ENCODE measurements around the gene G2E3. TPM values are rescaled to one million over a fixed set of nuclear protein-coding genes. Genes with fewer than 3 reads are reported as not detected.

G2E3 gene
- total RNA-seq, 2 donors from 2014 or later = 44.8 to 80.1 TPM

- TF ChIP-seq CTCF (conservative IDR thresholded peaks at IDR 0.05) = no peak
- peaks cover 77% of the 10 kb centered on the region for H3K4me1 Mint-ChIP-seq
- Histone ChIP-seq H3K9ac (ENCODE audit: extremely low read depth, low read length, poor library complexity, severe bottlenecking) (no peak overlapping the region), H3K4me3 (ENCODE audit: low read length) (no peak overlapping the region), H3K27ac (ENCODE audit: low read depth, low read length) (no peak overlapping the region), H3K9me3 (ENCODE audit: control insufficient read depth, low read length) (no peaks in the 10 kb centered on the region), H3K36me3 (ENCODE audit: control insufficient read depth, insufficient read depth, low read length) (no peaks in the 10 kb centered on the region), H3K27me3 (ENCODE audit: control insufficient read depth, insufficient read depth, low read length, poor library complexity, severe bottlenecking) (no peaks in the 10 kb centered on the region), H3K4me1 (ENCODE audit: control insufficient read depth, insufficient read depth, low read length) (no peaks in the 10 kb centered on the region)
- no peak for DNase-seq
- H3K27me3 Mint-ChIP-seq (ENCODE audit: insufficient read depth) = no peaks in the 10 kb centered on the region
- WGBS, 2 experiments (ENCODE audit: insufficient coverage in 1 of 2, insufficient read length in 1 of 2) = 93 to 100% methylated on average over 2 to 3 of the region's 3 CpGs
- H3K9me3 Mint-ChIP-seq = no peaks in the 10 kb centered on the region
- no peaks in the 10 kb centered on the region for H3K36me3 Mint-ChIP-seq (ENCODE audit: low read depth)
- H3K27ac Mint-ChIP-seq = no peak overlapping the region
- H3K4me3 Mint-ChIP-seq = no peak overlapping the region
Measured at GRCh38 chr14:30572237-30572636, 13.3 kb downstream of the G2E3 start.

GRCh38 chr14:30572771-30573170 lies 13.8 kb downstream of the G2E3 start:
- Histone ChIP-seq H3K36me3 (ENCODE audit: control insufficient read depth, insufficient read depth, low read length) (no peaks in the 10 kb centered on the region), H3K9me3 (ENCODE audit: control insufficient read depth, low read length) (no peaks in the 10 kb centered on the region), H3K27ac (ENCODE audit: low read depth, low read length) (no peak overlapping the region), H3K9ac (ENCODE audit: extremely low read depth, low read length, poor library complexity, severe bottlenecking) (no peak overlapping the region), H3K4me1 (ENCODE audit: control insufficient read depth, insufficient read depth, low read length) (peaks cover 3% of the 10 kb centered on the region), H3K27me3 (ENCODE audit: control insufficient read depth, insufficient read depth, low read length, poor library complexity, severe bottlenecking) (no peaks in the 10 kb centered on the region), H3K4me3 (ENCODE audit: low read length) (no peak overlapping the region)
- no CpG with 5 or more reads among the region's 1 CpG for WGBS, 2 experiments (ENCODE audit: insufficient coverage in 1 of 2, insufficient read length in 1 of 2)
- DNase-seq = no peak
- TF ChIP-seq CTCF (conservative IDR thresholded peaks at IDR 0.05) = no peak
- H3K36me3 Mint-ChIP-seq (ENCODE audit: low read depth) = no peaks in the 10 kb centered on the region
- H3K4me1 Mint-ChIP-seq = peaks cover 78% of the 10 kb centered on the region
- no peak overlapping the region for H3K27ac Mint-ChIP-seq
- H3K9me3 Mint-ChIP-seq = no peaks in the 10 kb centered on the region
- no peak overlapping the region for H3K4me3 Mint-ChIP-seq
- no peaks in the 10 kb centered on the region for H3K27me3 Mint-ChIP-seq (ENCODE audit: insufficient read depth)

- Histone ChIP-seq H3K4me3 (ENCODE audit: low read length) (no peak overlapping the region), H3K27ac (ENCODE audit: low read depth, low read length) (no peak overlapping the region), H3K9me3 (ENCODE audit: control insufficient read depth, low read length) (no peaks in the 10 kb centered on the region), H3K4me1 (ENCODE audit: control insufficient read depth, insufficient read depth, low read length) (peaks cover 7% of the 10 kb centered on the region), H3K9ac (ENCODE audit: extremely low read depth, low read length, poor library complexity, severe bottlenecking) (no peak overlapping the region), H3K27me3 (ENCODE audit: control insufficient read depth, insufficient read depth, low read length, poor library complexity, severe bottlenecking) (no peaks in the 10 kb centered on the region), H3K36me3 (ENCODE audit: control insufficient read depth, insufficient read depth, low read length) (no peaks in the 10 kb centered on the region)
- no peaks in the 10 kb centered on the region for H3K9me3 Mint-ChIP-seq
- H3K4me3 Mint-ChIP-seq = no peak overlapping the region
- no peak for DNase-seq
- H3K4me1 Mint-ChIP-seq = peaks cover 80% of the 10 kb centered on the region
- no peaks in the 10 kb centered on the region for H3K27me3 Mint-ChIP-seq (ENCODE audit: insufficient read depth)
- no peak for TF ChIP-seq CTCF (conservative IDR thresholded peaks at IDR 0.05)
- H3K36me3 Mint-ChIP-seq (ENCODE audit: low read depth) = no peaks in the 10 kb centered on the region
- 91 to 95% methylated on average over 5 of the region's 5 CpGs for WGBS, 2 experiments (ENCODE audit: insufficient coverage in 1 of 2, insufficient read length in 1 of 2)
- no peak overlapping the region for H3K27ac Mint-ChIP-seq
Measured at GRCh38 chr14:30573226-30573814, 14.4 kb downstream of the G2E3 start.

Data from endodermal cell (in vitro differentiated cells).